GM12878 (cell line): ENCODE measurements around the gene TMEM18. TPM values are rescaled to one million over a fixed set of nuclear protein-coding genes. Genes with fewer than 3 reads are reported as not detected.

Experiments
- CEBPB ChIP-seq, 2 experiments: fragments of 150-350 bp in 1 of 2; IDR thresholded peaks; 2 replicates each; pipeline ENCODE4 v1.6.1; 2012 to 2014; ENCODE audit warnings: low read depth in 2 of 2, low read length in 2 of 2, borderline replicate concordance in 1 of 2, inconsistent platforms in 1 of 2
- EP300 ChIP-seq, 2 experiments: fragments of 150-350 bp in 1 of 2; IDR thresholded peaks; 2 replicates each; pipeline ENCODE4 v1.6.1; 2011 to 2012; ENCODE audit warnings: low read depth in 2 of 2, low read length in 2 of 2, borderline replicate concordance in 1 of 2, improper control_type of control experiment in 1 of 2, inconsistent platforms in 1 of 2; ENCODE audit not compliant: control insufficient read depth in 1 of 2
- ESRRA ChIP-seq: IDR thresholded peaks from 2 replicates; pipeline ENCODE4 v1.6.1; 2012; ENCODE audit warnings: mild to moderate bottlenecking, low read length, improper control_type of control experiment
- PAX8 ChIP-seq: fragments of 450-650 bp; IDR thresholded peaks from 2 replicates; pipeline ENCODE4 v1.6.1; 2017; ENCODE audit warnings: mild to moderate bottlenecking, moderate library complexity
- PML ChIP-seq: IDR thresholded peaks from 2 replicates; pipeline ENCODE4 v1.6.1; 2012; ENCODE audit warnings: low read length, inconsistent platforms
- RBBP5 ChIP-seq: fragments of 200-600 bp; sonication (generic); conservative IDR thresholded peaks from 2 replicates; pipeline ENCODE4 v1.6.1; 2016
- RCOR1 ChIP-seq: conservative IDR thresholded peaks from 2 replicates; pipeline ENCODE4 v1.6.1; 2012; ENCODE audit warnings: low read depth, low read length, improper control_type of control experiment
- ZNF24 ChIP-seq: fragments of 450-650 bp; IDR thresholded peaks from 2 replicates; pipeline ENCODE4 v1.6.1; 2017; ENCODE audit warnings: antibody characterized with exemption, mild to moderate bottlenecking
- ZNF687 ChIP-seq: fragments of 450-650 bp; IDR thresholded peaks from 2 replicates; pipeline ENCODE4 v1.6.1; 2017; ENCODE audit warnings: mild to moderate bottlenecking, moderate library complexity
- polyA plus RNA-seq, 11 experiments: library from polyadenylated mRNA; depleted of rRNA in 4 of 11; unstranded in 6 of 11; stranded (reverse) in 5 of 11; fragments of >200 nt; fragmentation: Nextera tagmentation in 4 of 11; fragmentation: Illumina TruSeq in 1 of 11; extraction: Ambion mirVana in 4 of 11; extraction: Trizol in 1 of 11; gene quantifications; 1 replicate in 1 of 11; 2 replicates in 10 of 11; pipeline versions ENCODE4 v1.2.1 to v1.2.3, GENCODE V29; 2011 to 2016; ENCODE audit warnings: inconsistent platforms in 2 of 11, missing spikeins in 2 of 11, low read depth in 1 of 11
- total RNA-seq, 4 experiments: library from RNA; depleted of rRNA in 3 of 4; stranded (reverse); fragments of >200 nt in 3 of 4; fragmentation: Illumina TruSeq in 1 of 4; extraction: Trizol in 1 of 4; gene quantifications; 2 replicates each; pipeline versions ENCODE4 v1.2.1 to v1.2.3, GENCODE V29; 2013 to 2021
- TF ChIP-seq, protein P1 (sequence below): IDR thresholded peaks from 2 replicates; pipeline ENCODE4 v1.6.1; 2012; ENCODE audit warnings: mild to moderate bottlenecking, low read depth, low read length
- TF ChIP-seq, protein P2 (sequence below): IDR thresholded peaks from 2 replicates; pipeline ENCODE4 v1.6.1; 2012; ENCODE audit warnings: low read depth, low read length, improper control_type of control experiment
- TF ChIP-seq, protein P3 (sequence below): IDR thresholded peaks from 2 replicates; pipeline ENCODE4 v1.6.1; 2011; ENCODE audit warnings: borderline replicate concordance, low read depth, mild to moderate bottlenecking, moderate library complexity, mixed read lengths, low read length; ENCODE audit not compliant: insufficient read depth; ENCODE audit errors: extremely low read length

The TMEM18 gene
- total and polyA plus RNA-seq, 10 of the 15 experiments (the other 5 are each of a cell fraction or from before 2014, with no cell fraction given), result 11.2 to 56.3 (median 26.0) TPM

- TF ChIP-seq EP300 (IDR thresholded peaks at IDR 0.05; ENCODE audit: borderline replicate concordance in 1 of 2, control insufficient read depth in 1 of 2, low read depth in 2 of 2, low read length in 2 of 2) (0 out of 4 replicates have a peak, but pooled peaks of 1 of the 2 experiments have one; percentile 33), CEBPB (IDR thresholded peaks at IDR 0.05; ENCODE audit: borderline replicate concordance in 1 of 2, low read depth in 2 of 2, low read length in 2 of 2) (no peak), ESRRA (no peak), RCOR1 (peak; percentile 100), RBBP5 (no peak), ZNF687 (peak; percentile 42), PML (peak; percentile 98), ZNF24 (no peak), PAX8 (no peak)
- TF ChIP-seq, protein P1, sequence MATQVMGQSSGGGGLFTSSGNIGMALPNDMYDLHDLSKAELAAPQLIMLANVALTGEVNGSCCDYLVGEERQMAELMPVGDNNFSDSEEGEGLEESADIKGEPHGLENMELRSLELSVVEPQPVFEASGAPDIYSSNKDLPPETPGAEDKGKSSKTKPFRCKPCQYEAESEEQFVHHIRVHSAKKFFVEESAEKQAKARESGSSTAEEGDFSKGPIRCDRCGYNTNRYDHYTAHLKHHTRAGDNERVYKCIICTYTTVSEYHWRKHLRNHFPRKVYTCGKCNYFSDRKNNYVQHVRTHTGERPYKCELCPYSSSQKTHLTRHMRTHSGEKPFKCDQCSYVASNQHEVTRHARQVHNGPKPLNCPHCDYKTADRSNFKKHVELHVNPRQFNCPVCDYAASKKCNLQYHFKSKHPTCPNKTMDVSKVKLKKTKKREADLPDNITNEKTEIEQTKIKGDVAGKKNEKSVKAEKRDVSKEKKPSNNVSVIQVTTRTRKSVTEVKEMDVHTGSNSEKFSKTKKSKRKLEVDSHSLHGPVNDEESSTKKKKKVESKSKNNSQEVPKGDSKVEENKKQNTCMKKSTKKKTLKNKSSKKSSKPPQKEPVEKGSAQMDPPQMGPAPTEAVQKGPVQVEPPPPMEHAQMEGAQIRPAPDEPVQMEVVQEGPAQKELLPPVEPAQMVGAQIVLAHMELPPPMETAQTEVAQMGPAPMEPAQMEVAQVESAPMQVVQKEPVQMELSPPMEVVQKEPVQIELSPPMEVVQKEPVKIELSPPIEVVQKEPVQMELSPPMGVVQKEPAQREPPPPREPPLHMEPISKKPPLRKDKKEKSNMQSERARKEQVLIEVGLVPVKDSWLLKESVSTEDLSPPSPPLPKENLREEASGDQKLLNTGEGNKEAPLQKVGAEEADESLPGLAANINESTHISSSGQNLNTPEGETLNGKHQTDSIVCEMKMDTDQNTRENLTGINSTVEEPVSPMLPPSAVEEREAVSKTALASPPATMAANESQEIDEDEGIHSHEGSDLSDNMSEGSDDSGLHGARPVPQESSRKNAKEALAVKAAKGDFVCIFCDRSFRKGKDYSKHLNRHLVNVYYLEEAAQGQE, result 0 out of 2 replicates have a peak, but pooled peaks have one; percentile 10
- TF ChIP-seq, protein P2, sequence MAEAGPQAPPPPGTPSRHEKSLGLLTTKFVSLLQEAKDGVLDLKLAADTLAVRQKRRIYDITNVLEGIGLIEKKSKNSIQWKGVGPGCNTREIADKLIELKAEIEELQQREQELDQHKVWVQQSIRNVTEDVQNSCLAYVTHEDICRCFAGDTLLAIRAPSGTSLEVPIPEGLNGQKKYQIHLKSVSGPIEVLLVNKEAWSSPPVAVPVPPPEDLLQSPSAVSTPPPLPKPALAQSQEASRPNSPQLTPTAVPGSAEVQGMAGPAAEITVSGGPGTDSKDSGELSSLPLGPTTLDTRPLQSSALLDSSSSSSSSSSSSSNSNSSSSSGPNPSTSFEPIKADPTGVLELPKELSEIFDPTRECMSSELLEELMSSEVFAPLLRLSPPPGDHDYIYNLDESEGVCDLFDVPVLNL, result peak; percentile 64
- TF ChIP-seq, protein P3, sequence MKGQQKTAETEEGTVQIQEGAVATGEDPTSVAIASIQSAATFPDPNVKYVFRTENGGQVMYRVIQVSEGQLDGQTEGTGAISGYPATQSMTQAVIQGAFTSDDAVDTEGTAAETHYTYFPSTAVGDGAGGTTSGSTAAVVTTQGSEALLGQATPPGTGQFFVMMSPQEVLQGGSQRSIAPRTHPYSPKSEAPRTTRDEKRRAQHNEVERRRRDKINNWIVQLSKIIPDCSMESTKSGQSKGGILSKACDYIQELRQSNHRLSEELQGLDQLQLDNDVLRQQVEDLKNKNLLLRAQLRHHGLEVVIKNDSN, result no peak
- TF ChIP-seq, all 136 proteins: peak for 69
Measured at GRCh38 chr2:677056-677958, at the start of gene TMEM18 (continued).
